Measurements from ENCODE around the gene FOXE3. TPM values are rescaled to one million over a fixed set of nuclear protein-coding genes. Genes with fewer than 3 reads are reported as not detected.

FOXE3 gene
- total RNA-seq, 1 donor from 2014 or later: not detected

DNA sequence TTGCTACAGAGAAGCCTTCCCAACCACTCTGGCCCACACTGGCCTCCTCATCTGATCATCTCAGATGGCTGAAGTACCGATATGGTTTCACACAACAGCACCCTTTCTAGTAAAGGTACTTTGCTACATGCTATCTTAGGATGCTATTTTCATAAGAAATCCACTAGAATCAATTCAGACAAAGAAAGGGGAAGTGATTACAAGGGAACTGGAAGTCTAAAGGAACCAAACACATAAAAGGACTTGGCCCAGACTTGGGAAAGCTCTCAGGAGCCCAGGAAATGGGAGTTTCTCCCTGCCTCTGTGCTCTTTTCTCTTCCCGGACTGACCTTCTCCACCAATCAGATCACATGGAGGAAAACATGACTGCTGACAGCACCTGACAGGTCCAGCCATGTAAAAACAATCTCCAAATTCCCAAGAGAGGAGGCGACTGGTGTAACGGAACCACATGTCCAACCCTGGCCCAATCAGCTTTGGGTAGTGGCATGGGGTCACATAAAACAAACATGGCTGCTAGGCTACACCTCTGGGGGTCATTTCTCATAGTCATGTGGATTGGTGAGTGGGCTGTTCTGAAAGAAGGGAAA lies 12.7 kb upstream of the FOXE3 start:
- no peak for DNase-seq (ENCODE audit: extremely low read depth, low read depth, low spot score)

- DNase-seq (ENCODE audit: extremely low read depth, low read depth, low spot score): no peak
These were observed 10.4 kb upstream of the FOXE3 start for GRCh38 chr1:47405697-47406096.

GRCh38 chr1:47406966-47407365 lies 9.1 kb upstream of the FOXE3 start:
- DNase-seq (ENCODE audit: extremely low read depth, low read depth, low spot score): no peak

DNA sequence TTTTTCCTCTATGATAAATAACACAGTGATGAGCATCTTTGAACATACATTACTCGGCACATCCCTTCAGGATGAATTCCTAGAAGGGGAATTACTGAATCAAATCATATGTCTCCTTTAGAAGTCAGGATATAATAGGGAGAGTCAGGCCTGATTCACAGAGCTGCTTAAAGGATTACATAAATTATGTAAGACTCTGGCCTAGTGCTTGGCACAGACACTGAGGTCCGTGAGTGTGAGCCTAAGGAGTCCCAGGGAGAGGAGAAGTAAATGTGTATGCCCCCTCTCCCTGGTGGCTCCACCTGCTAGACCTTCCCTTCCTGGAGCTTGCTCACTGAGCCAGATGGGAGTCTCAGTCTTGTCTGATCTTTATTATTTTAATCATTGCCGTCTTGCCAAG lies 8.6 kb upstream of the FOXE3 start:
- no peak for DNase-seq (ENCODE audit: extremely low read depth, low read depth, low spot score)

DNA sequence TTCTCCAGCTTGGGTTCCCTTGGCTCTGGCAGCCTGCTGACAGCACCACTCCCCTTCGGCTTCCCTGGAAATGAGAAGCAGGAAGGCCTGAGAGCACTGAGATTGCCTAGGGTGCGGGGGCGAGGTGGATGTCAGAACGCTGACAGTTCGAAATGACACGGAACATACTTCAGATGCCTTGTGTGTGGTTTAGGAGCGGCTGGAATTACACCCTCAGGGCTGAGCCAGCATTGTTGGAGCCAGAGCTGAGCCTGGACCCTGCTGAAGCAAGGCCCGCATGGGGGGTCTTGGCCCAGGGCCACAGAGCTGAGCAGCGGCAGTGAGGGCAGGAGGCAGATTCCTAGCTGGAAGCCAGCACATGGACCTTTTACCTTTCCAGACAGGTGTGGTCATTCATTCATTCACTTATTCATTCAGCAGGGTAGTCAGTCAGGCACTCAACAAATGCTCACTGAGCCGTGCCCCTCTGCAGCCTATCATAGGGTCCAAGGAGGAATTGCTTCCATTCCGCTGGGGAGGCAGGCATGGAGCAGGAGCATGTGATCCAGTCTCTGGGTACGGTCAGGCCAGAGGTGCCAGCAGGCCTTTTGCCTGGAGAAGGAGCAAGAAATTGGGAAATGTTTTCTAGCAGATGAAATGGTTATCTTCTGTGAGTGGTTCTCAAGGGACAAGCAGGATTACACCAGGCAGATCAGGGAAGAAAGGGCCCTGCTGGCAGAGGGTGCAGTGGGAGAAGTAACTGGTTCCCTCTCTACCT lies 6.6 kb upstream of the FOXE3 start:
- DNase-seq (ENCODE audit: extremely low read depth, low read depth, low spot score): no peak

DNA sequence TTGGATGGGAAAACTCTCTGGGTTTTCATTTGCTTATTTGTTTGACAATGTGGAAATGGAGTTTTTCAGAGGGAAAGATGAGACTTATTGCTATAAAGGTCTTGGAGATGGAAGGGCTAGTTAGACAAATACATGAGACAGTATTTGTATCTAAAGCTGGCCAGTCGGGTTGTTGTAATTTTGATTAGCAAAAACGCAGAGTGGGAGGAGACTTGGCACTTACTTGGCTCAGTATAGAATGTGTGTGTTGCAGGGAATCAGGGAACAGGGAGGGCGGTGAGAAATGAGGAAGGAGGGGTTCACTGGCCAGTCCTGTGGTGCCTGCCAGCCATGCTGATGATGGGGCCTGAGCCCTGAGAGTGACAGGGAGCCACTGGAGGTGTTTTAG lies 6.0 kb upstream of the FOXE3 start:
- no peak for DNase-seq (ENCODE audit: extremely low read depth, low read depth, low spot score)

- no peak for DNase-seq (ENCODE audit: extremely low read depth, low read depth, low spot score)
These were observed 4.6 kb upstream of the FOXE3 start for GRCh38 chr1:47411436-47411835.

DNA sequence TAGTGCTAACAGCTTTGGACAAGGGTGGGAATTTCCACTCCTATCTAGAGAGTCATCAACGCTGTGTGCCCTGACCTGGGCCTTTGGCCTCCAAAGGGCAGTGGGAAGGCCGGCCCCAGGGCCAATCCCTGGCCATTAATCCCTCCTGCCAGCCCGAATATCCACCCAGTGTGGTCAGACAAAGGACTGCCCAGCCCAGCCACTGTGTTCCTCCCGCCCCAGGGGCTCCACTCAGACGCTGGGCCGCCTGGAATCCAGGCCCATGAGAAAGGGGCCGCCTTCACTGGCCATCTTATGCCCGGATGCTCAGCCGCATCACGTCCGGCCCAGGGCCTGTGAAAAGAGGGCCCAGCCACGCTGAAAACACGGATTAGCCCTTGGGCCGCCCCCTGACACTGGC lies 3.6 kb upstream of the FOXE3 start:
- no peak for DNase-seq (ENCODE audit: extremely low read depth, low read depth, low spot score)

GRCh38 chr1:47416319-47417169 lies 459 bp downstream of the FOXE3 start:
- DNase-seq (ENCODE audit: extremely low read depth, low read depth, low spot score): no peak

- DNase-seq (ENCODE audit: extremely low read depth, low read depth, low spot score): no peak
These were observed 1.3 kb downstream of the FOXE3 start for GRCh38 chr1:47417170-47418044.

DNA sequence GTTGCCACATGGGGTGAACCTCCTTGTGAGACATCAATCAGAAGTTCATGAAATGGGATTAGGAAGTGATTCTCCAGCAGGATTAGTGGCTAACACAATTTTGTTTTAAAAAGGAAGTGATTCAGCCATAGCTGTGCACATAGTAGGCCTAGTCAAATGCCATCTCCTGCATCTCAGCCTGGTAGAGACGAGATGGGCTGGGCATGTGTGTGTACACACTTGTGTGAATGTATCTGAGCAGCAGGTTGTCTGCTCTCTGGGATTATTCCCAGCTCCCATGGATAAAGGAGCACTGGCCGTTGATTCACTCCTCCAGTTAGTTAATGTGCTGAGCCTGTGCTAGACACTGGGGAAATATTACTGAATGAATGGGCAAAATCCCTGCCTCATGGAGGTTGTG lies 2.0 kb downstream of the FOXE3 start:
- no peak for DNase-seq (ENCODE audit: extremely low read depth, low read depth, low spot score)

DNA sequence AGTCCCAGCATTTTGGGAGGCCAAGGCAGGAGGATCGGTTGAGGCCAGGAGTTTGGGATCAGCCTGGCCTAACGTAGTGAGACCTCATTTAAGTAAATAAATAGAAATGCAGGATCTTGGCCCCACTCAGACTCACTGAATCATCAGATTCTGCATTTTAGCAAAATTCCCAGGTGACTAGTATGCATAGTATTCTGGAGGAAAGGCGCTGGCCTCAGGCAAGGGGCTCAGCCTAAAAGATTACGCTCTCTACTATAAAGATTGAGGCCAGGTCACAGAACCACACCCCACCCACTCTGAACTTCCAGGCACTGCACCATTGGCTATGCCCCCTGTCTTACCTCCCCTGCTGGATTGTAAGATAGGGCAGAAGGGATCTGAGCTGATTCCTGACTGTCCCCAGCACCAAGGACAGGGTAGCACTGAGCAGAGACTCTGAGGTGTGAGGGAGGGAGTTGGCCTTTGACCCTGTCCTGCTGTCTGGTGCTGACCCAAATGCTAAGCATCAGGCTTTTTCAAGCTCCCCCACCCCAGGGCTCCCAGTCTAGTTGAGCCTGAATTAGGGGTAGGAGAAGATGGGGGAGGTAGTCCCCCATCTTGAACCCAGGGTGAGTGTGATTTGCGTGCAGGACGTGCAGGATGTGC lies 2.7 kb downstream of the FOXE3 start:
- DNase-seq (ENCODE audit: extremely low read depth, low read depth, low spot score): no peak

GRCh38 chr1:47420547-47420946 lies 4.5 kb downstream of the FOXE3 start:
- DNase-seq (ENCODE audit: extremely low read depth, low read depth, low spot score): no peak

DNA sequence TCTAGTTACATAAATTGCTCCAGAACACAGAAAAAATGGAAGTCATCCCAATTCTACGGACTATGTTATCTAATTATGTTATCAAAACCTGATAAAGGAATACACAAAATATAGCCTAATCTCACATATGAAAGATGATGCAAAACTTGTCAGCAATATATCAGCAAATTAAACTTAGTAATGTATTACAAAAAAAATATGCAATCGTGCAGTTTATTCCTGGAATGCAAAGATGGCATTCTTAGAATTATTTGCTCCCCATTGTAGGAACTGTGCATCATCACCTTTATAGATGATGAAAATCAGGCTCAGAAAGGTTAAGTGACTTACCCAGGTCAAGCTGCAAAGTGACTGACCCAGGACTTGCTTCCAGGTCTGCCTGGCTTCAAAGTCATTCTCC lies 7.8 kb downstream of the FOXE3 start:
- DNase-seq (ENCODE audit: extremely low read depth, low read depth, low spot score): no peak

GRCh38 chr1:47424336-47424982 lies 8.4 kb downstream of the FOXE3 start:
- no peak for DNase-seq (ENCODE audit: extremely low read depth, low read depth, low spot score)

GRCh38 chr1:47431534-47431933 lies 15.4 kb downstream of the FOXE3 start:
- DNase-seq (ENCODE audit: extremely low read depth, low read depth, low spot score): no peak

DNA sequence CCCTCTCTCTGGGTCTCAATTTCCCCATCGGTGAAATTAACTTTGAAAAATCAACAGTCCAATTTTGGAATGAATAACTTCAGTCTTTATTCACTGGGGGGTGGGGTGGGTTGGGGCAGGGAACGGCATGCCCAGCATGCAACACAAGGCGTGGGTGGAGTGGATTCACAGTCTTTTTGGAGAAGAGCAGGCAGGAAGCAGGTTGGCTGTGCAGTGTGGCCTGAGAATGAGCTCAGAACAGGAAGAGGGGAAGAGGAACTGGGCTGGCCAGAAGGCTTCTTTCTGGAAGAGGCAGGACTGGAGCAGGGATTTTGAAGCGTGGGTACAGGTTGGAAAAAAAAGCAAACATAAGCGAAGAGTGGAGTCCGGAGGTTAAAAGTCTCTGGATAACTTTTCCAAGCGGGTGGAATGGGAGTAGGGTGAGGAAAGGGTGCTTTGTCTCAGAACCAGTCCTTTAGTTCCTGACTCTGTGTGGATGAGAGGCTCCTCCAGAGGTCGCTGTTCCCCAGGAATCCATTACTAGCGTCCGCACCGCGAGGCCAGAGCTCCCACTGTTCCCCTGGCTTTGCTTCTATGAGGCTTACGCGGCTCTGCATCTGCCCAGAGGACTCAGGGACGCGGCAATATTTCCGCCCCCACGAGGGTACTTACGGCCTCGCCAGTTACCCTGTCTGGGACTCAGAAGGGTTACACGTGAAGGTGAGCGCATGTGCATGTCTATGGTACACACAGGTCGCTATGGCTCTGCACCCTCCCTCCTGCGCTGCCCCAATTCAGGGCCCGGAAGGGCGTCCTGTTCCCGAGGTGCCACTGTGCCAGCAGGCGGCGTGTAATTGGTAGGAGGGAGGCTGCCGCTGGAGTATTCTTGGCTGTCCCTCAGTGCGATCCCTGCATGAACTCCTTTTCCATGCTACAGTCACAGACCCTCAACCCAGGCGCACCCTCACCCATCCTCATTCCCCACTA lies 16.3 kb downstream of the FOXE3 start:
- DNase-seq (ENCODE audit: extremely low read depth, low read depth, low spot score): peak; percentile 60

- no peak for DNase-seq (ENCODE audit: extremely low read depth, low read depth, low spot score)
These were observed 16.9 kb downstream of the FOXE3 start for GRCh38 chr1:47433037-47433421.
